22Rv1 (cell line): ENCODE data around the gene CA7.

Experiments
- H3K27ac ChIP-seq: fragments of 450-650 bp; 2 replicates; pipeline ENCODE4 v1.5.1; 2017
- ZFX ChIP-seq: fragments of 450-650 bp; IDR thresholded peaks from 2 replicates; pipeline ENCODE4 v1.6.1; 2017; ENCODE audit warnings: antibody characterized with exemption, borderline replicate concordance
- TF ChIP-seq, protein P1 (sequence below): fragments of 450-650 bp; IDR thresholded peaks from 2 replicates; pipeline ENCODE4 v1.5.1; 2017; ENCODE audit warnings: mild to moderate bottlenecking

Gene CA7

GRCh38 chr16:66885491-66885890, 41.3 kb downstream of the CA7 start:
- TF ChIP-seq, protein P1, sequence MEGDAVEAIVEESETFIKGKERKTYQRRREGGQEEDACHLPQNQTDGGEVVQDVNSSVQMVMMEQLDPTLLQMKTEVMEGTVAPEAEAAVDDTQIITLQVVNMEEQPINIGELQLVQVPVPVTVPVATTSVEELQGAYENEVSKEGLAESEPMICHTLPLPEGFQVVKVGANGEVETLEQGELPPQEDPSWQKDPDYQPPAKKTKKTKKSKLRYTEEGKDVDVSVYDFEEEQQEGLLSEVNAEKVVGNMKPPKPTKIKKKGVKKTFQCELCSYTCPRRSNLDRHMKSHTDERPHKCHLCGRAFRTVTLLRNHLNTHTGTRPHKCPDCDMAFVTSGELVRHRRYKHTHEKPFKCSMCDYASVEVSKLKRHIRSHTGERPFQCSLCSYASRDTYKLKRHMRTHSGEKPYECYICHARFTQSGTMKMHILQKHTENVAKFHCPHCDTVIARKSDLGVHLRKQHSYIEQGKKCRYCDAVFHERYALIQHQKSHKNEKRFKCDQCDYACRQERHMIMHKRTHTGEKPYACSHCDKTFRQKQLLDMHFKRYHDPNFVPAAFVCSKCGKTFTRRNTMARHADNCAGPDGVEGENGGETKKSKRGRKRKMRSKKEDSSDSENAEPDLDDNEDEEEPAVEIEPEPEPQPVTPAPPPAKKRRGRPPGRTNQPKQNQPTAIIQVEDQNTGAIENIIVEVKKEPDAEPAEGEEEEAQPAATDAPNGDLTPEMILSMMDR, result no peak
- TF ChIP-seq ZFX, result no peak
- no peak overlapping the region for H3K27ac ChIP-seq

- no peak for TF ChIP-seq ZFX
- TF ChIP-seq, protein P1, result no peak
- H3K27ac ChIP-seq, result no peak overlapping the region
Measured at GRCh38 chr16:66886321-66886720, 42.1 kb downstream of the CA7 start.

- H3K27ac ChIP-seq, result no peak overlapping the region
- TF ChIP-seq, protein P1, result no peak
- no peak for TF ChIP-seq ZFX
Measured at GRCh38 chr16:66886914-66887313, 42.7 kb downstream of the CA7 start.

DNA sequence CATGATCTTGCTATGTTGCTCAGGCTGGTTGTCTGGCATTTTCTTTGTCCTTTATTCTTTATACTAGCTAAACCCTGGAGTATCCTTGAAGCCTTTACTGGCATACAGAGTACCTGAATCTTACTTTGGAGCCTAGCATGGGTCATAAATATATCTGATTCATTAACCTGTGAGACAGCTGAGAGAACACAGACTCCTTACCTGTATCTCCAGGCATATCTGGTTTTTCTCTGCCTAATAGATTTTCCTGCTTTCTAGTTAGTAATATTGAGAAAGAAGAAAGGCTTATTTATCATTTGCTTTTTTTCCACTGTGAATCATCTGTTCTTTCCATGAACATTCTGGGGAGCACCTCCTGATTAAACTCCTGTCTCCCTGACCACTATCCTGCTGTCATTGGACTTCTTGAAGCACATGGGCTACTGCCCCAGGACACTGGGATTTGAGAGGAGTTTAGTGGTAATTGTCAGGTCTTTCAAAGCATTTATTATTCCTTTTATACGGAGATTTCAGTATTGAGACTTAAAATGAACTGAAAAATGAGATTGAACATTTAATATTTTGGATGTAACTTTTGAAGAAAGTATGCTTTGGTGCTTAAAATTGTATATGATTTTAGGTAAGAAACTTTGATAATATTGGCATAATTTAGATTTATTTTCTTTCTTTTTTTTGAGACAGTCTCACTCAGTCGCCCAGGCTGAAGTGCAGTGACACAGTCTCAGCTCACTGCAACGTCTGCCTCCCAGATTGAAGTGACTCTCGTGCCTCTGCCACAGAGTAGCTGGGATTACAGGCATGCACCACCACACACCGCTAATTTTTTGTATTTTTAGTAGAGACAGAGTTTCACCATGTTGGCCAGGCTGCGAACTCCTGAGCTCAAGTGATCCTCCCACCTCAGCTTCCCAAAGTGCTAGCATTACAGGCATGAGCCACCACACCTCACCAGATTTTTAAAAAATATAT, 44.7 kb downstream of the CA7 start:
- TF ChIP-seq ZFX, result no peak
- TF ChIP-seq, protein P1, result no peak
- no peak overlapping the region for H3K27ac ChIP-seq

GRCh38 chr16:66889622-66890021, 45.4 kb downstream of the CA7 start:
- no peak overlapping the region for H3K27ac ChIP-seq
- TF ChIP-seq, protein P1, result no peak
- no peak for TF ChIP-seq ZFX

- TF ChIP-seq ZFX, result no peak
- TF ChIP-seq, protein P1, result no peak
- no peak overlapping the region for H3K27ac ChIP-seq
Measured at GRCh38 chr16:66890799-66891198, 46.6 kb downstream of the CA7 start.

DNA sequence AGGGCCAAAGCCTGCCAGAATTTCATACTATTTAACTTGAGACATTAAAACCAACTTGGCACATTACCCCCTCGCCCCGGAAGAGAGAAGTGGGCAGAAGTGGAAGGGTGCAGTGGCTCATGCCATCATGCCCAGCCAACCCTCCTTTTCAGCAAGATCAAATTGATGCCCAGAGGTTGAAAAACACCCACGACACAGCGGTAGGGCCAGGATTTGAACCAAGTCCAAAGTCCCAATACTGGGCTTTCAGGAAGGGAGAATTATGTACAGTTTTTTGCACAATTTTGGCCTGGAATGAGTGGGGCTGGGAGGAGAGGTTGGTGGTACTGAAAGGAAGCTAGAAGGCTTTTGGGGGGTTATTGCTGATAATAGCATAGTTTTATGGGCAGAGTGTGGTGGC, 47.1 kb downstream of the CA7 start:
- no peak overlapping the region for H3K27ac ChIP-seq
- TF ChIP-seq ZFX, result no peak
- TF ChIP-seq, protein P1, result no peak
